Erythroblast (primary cell): ENCODE measurements around the gene SYNM.

Experiments used
- GATA1 ChIP-seq: IDR thresholded peaks from 2 replicates; pipeline ENCODE4 v1.6.1; 2011; ENCODE audit warnings: low read depth, mild to moderate bottlenecking, control low read depth, low read length, moderate library complexity
- POLR2A ChIP-seq: IDR thresholded peaks from 2 replicates; pipeline ENCODE4 v1.6.1; 2011; ENCODE audit warnings: mild to moderate bottlenecking, low read length

DNA sequence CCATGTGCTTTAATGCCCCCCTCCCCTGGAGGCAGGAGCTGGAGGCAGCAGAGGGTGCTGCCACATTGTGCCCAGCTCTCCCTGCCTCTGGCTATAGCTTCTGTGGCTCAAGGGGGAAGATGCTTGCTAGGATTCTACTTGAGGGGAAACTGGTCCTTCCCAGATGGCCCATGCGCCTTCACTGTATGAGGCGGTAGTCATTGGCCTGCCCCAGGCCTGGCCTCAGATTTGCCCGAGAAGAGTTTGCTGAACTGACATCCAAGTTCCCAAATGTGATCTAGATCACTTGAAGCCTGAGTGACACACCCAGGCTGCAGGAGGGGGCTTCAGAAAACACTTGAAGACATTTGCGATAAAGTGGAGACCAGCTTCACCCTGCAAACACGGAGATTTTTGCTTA is 4.1 kb downstream of the SYNM start:
- TF ChIP-seq POLR2A = no peak
- TF ChIP-seq GATA1 = no peak
